ENCODE results near the gene MTURN. TPM values are rescaled to one million over a fixed set of nuclear protein-coding genes. Genes with fewer than 3 reads are reported as not detected.

MTURN gene
- total and polyA plus RNA-seq, 10 of the 15 experiments (the other 5 are each of a cell fraction or from before 2014, with no cell fraction given) = 0.52 to 5.0 (median 3.3) TPM

DNA sequence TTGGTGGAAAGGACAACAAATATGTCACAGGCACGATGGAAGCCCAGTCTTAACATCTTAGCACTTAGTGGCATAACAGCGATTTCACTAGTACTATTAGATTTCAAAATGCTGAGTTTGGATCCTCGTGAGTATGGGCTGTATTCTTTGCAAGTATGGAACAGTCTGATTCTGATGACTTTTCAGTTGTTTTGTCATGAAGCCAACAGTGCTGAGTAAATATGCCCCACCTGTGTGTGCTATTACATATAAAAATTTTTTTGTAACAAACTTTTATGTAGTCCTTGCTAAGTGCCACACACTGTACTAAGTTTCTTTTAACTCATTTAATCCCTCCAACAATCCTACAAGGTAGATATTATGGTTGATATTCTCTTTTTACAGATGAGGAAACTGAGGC, 30.8 kb downstream of the MTURN start:
- ChIA-PET SMC1A (ENCODE audit: uncharacterized antibody, unreplicated experiment) (interaction anchor here (0.6 to 9.4 kb wide), 8 partner anchors 10 to 247 kb away, joined by 3 to 148 read pairs (median 9); no protein-coding TSS in a partner anchor), POLR2A (interaction anchor here (1.9 kb wide), 1 partner anchor 12 kb away, joined by 6 read pairs; no protein-coding TSS in a partner anchor), CTCF (interaction anchor here (0.8 to 1.9 kb wide), 12 partner anchors 13 to 399 kb away, joined by 3 to 12 read pairs (median 4); no protein-coding TSS in a partner anchor), RAD21 (ENCODE audit: unreplicated experiment) (interaction anchor here (0.7 to 4.4 kb wide), 5 partner anchors 59 to 187 kb away, joined by 3 to 42 read pairs (median 3); no protein-coding TSS in a partner anchor)
- FAIRE-seq = no peak
- no peak overlapping the region for H3K9ac ChIP-seq (ENCODE audit: control insufficient read depth, insufficient read depth, low read length)
- 66% methylated on average over 3 of the region's 3 CpGs for WGBS (ENCODE audit: insufficient coverage, insufficient replicate concordance, low lambda C conversion rate, missing lambda C conversion rate)
- no peak for ATAC-seq
- no peaks in the 10 kb centered on the region for H4K20me1 ChIP-seq (ENCODE audit: control insufficient read depth, insufficient read depth)
- intact Hi-C loops (cut with micrococcal nuclease; ENCODE audit: unreplicated experiment) = loop anchor here (2.0 kb wide), 2 partner anchors 119 to 185 kb away; partner anchors contain the start of gene ZNRF2
- H3K4me3 ChIP-seq = no peak overlapping the region
- no peaks in the 10 kb centered on the region for H3K27me3 ChIP-seq (replicated peaks in 1 of 2; ENCODE audit: control insufficient read depth in 2 of 2, insufficient read depth in 2 of 2, low read length in 1 of 2)
- DNase-seq (ENCODE audit: low read depth, low spot score) = no peak
- H3K36me3 ChIP-seq (ENCODE audit: control insufficient read depth in 2 of 2, insufficient read depth in 2 of 2, low read length in 1 of 2) = no peaks in the 10 kb centered on the region
- H3K79me2 ChIP-seq (ENCODE audit: control insufficient read depth, insufficient read depth, low read length) = no peaks in the 10 kb centered on the region
- H3K9me3 ChIP-seq (replicated peaks; ENCODE audit: control insufficient read depth, insufficient read depth, low read length) = no peaks in the 10 kb centered on the region
- TF ChIP-seq, protein P1, sequence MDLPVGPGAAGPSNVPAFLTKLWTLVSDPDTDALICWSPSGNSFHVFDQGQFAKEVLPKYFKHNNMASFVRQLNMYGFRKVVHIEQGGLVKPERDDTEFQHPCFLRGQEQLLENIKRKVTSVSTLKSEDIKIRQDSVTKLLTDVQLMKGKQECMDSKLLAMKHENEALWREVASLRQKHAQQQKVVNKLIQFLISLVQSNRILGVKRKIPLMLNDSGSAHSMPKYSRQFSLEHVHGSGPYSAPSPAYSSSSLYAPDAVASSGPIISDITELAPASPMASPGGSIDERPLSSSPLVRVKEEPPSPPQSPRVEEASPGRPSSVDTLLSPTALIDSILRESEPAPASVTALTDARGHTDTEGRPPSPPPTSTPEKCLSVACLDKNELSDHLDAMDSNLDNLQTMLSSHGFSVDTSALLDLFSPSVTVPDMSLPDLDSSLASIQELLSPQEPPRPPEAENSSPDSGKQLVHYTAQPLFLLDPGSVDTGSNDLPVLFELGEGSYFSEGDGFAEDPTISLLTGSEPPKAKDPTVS (IDR thresholded peaks at IDR 0.05; ENCODE audit: low read depth, low read length) = no peak
- peaks cover 21% of the 10 kb centered on the region for H3K4me1 ChIP-seq (ENCODE audit: control insufficient read depth, insufficient read depth, low read length)
- no TSS peak for BruUV-seq (replicated peaks)
- H3K27ac ChIP-seq (ENCODE audit: control insufficient read depth, insufficient read depth) = no peak overlapping the region
- H2AFZ ChIP-seq (ENCODE audit: control insufficient read depth, low read depth, low read length) = no peak overlapping the region
- in situ Hi-C loops (cut with MboI) = no loop called here
- H3K4me2 ChIP-seq (ENCODE audit: control insufficient read depth, insufficient read depth) = no peak overlapping the region

DNA sequence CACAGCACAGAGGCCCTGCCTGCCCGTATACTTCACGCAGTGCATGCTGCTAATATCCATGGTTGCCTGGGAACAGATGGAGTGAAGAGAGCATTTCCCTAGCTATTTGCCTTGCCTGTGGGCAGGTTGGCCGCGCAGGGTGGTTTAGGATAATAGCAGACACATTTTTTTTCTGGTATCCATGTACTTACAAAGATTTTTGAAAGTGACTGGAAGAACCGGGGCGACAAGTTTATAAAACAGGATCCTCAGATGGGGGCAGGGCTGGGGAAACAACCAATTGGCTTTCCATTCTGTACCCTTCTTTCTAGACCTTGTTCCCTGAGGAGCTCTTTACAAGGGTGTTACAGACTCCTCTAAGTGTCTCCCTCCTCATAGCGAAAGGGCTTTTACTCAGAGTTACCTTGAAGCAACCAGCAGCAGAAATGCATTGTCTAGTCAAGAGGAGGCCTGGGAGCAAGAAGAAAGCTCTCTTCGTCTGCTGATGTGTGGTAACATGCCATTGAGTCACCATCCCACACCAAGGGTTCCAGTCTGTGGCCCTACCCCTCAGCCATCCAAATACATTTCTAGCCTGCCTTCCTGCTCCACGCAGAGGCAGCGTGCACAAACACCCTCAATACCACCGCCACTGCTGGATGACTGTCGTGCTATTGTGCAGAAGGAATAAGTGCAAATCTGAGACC, 31.5 kb downstream of the MTURN start:
- Histone ChIP-seq H3K4me3 (no peak overlapping the region), H3K4me1 (ENCODE audit: control insufficient read depth, insufficient read depth, low read length) (peaks cover 21% of the 10 kb centered on the region), H2AFZ (ENCODE audit: control insufficient read depth, low read depth, low read length) (no peak overlapping the region), H3K9ac (ENCODE audit: control insufficient read depth, insufficient read depth, low read length) (no peak overlapping the region), H3K4me2 (ENCODE audit: control insufficient read depth, insufficient read depth) (no peak overlapping the region), H3K79me2 (ENCODE audit: control insufficient read depth, insufficient read depth, low read length) (no peaks in the 10 kb centered on the region), H3K27ac (ENCODE audit: control insufficient read depth, insufficient read depth) (no peak overlapping the region), H3K9me3 (replicated peaks; ENCODE audit: control insufficient read depth, insufficient read depth, low read length) (no peaks in the 10 kb centered on the region), H3K36me3 (ENCODE audit: control insufficient read depth in 2 of 2, insufficient read depth in 2 of 2, low read length in 1 of 2) (no peaks in the 10 kb centered on the region), H4K20me1 (ENCODE audit: control insufficient read depth, insufficient read depth) (no peaks in the 10 kb centered on the region), H3K27me3 (replicated peaks in 1 of 2; ENCODE audit: control insufficient read depth in 2 of 2, insufficient read depth in 2 of 2, low read length in 1 of 2) (no peaks in the 10 kb centered on the region)
- ATAC-seq (no peak), DNase-seq (ENCODE audit: low read depth, low spot score) (no peak), FAIRE-seq (no peak)
- ChIA-PET SMC1A (ENCODE audit: uncharacterized antibody, unreplicated experiment) (interaction anchor here (0.6 to 9.4 kb wide), 10 partner anchors 10 to 341 kb away, joined by 3 to 148 read pairs (median 7); no protein-coding TSS in a partner anchor), POLR2A (interaction anchor here (1.9 kb wide), 1 partner anchor 11 kb away, joined by 6 read pairs; no protein-coding TSS in a partner anchor), RAD21 (ENCODE audit: unreplicated experiment) (interaction anchor here (0.7 to 4.4 kb wide), 7 partner anchors 13 to 186 kb away, joined by 3 to 42 read pairs (median 3); partner anchors contain the start of gene ZNRF2), CTCF (interaction anchor here (0.8 to 1.9 kb wide), 14 partner anchors 12 to 398 kb away, joined by 3 to 17 read pairs (median 6); no protein-coding TSS in a partner anchor)
- intact Hi-C loops (cut with micrococcal nuclease; ENCODE audit: unreplicated experiment) (no loop called here), in situ Hi-C loops (cut with MboI) (no loop called here)
- 81% methylated on average over 12 of the region's 12 CpGs for WGBS (ENCODE audit: insufficient coverage, insufficient replicate concordance, low lambda C conversion rate, missing lambda C conversion rate)
- no TSS peak for BruUV-seq (replicated peaks)
- TF ChIP-seq CTCF (IDR thresholded peaks at IDR 0.05 in 2 of 3, conservative IDR thresholded peaks at IDR 0.05 in 1 of 3; ENCODE audit: control insufficient read depth in 2 of 3, extremely low read depth in 1 of 3, insufficient read depth in 1 of 3, low read depth in 3 of 3, low read length in 3 of 3) = peak in 1 of 3 experiments; percentile 20; a peak in 1 of 6 replicates
- TF ChIP-seq RAD21 (IDR thresholded peaks at IDR 0.05; ENCODE audit: insufficient read depth, low read depth, low read length) = peak; percentile 26; the same call in 1 of the 2 replicates
- TF ChIP-seq SPI1 (IDR thresholded peaks at IDR 0.05; ENCODE audit: borderline replicate concordance, insufficient read depth, low read depth, low read length) = no peak
- TF ChIP-seq CREM (IDR thresholded peaks at IDR 0.05; ENCODE audit: low read depth) = no peak

All from GM12878 (cell line).